LNCaP clone FGC (cell line): ENCODE results near the gene LACTBL1.

Experiments used
- DNase-seq: peaks from one replicate; pipeline ENCODE4 v3.0.0-alpha.2; 2011; ENCODE audit warnings: low read depth
- H3K4me3 ChIP-seq: 2 replicates; pipeline ENCODE4 v1.5.1; 2011; ENCODE audit warnings: mild to moderate bottlenecking, low read depth, low read length, control low read depth
- CTCF ChIP-seq: IDR thresholded peaks from 2 replicates; pipeline ENCODE4 v1.5.1; 2012; ENCODE audit warnings: mild to moderate bottlenecking; ENCODE audit not compliant: control insufficient read depth, insufficient read depth; ENCODE audit errors: extremely low read depth

The LACTBL1 gene

DNA sequence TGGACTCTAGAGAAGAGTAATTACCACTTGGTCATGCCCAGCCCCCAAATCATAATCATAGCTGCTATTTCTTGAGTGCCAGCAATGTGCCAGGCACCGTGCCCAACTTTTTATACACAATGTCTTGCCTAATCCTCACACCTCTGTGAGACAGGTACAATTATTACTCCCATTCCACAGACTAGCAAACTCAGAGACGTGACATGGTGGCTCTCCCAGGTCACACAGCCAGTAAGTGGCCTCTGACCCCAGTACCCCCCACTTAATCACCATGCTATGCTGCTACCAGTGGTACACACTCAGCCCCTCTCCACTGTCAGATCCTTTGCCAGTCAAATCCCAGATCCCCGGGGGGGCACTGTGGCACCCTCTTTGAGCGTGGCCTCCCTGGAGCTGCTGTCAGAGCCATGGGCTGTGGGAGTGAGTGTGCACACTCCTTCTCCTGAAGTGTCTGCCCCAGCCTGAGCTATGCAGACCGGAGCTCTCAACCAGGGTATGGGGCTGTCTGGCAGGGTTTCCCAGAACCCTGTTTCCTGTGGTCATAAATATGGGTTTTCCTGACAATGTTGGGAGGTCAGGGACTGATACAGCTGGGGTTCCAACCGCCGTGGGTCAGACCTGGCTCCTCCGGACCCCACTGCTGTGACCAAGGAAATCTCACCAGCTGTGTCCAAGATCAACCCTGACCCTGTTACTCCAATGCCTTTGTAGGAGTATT lies 51.8 kb downstream of the LACTBL1 start:
- no peak for TF ChIP-seq CTCF
- no peak for DNase-seq
- no peak overlapping the region for H3K4me3 ChIP-seq

DNA sequence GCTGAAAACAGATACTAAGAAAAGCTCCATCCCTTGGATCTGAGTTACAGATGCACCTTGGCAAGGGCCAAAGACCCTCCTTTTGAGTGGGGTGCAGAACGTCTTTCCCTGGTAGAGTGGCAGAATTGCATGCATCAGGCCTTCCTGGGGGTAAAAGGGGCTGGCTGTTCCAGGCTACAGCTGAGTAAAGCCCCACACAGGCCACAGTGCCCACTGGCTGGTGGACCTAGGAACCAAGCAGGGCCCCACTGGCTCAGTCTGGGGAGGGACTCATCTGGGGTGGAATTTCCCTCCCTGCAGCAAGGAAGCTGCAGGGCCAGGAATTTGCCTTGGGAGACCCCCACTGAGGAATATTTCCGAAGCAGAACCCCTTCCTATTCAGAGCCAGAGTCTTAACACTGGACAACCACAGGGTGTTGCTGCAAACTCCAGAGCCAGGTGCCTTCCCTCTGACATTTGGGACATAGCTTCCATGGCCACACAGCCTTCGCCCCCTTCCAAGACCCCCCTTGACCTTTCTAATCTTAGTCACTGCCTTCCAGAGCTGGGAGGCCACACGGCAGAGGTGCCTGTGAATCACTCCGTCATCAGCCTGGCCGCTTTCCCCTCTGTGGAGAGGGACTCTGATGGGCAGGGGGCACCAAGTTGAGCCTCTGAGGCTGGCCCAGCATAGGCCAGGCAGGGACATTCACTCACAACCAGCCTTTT lies 52.5 kb downstream of the LACTBL1 start:
- no peak for TF ChIP-seq CTCF
- DNase-seq, result no peak
- no peak overlapping the region for H3K4me3 ChIP-seq

DNA sequence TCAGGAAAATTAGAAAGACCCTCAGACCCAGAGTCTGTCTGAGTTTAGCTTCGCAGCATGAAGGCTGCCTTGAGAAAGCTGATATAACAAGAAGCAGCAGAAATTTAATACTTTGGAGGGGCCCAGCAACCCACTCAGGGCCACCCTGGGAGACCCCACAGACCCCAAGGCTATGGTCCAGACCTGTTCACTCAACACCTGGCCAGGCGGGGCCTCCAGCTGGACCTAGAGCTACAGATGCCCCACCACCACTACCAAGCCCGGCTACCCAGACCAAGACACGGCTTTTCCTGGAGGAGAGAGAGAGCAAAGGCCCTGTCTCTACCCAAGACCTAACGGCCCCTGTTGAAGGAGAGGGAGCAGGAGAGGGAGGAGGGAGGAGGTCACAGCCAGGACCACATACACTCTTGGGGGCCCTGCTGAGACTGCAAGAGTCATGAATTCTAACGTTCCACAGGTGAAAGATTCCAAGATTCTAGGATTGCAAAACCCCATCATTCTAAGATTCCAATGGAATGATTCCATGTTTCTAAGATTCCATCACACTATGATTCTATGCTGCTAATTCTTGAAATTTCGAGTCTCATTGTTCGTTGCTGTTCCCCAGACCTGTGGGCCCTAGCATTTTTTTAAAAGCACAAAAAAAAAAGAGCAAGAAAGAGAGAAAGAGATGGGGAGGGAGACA lies 53.2 kb downstream of the LACTBL1 start:
- DNase-seq, result no peak
- no peak overlapping the region for H3K4me3 ChIP-seq
- TF ChIP-seq CTCF, result no peak

GRCh38 chr1:22918644-22919043 lies 54.0 kb downstream of the LACTBL1 start:
- no peak overlapping the region for H3K4me3 ChIP-seq
- no peak for DNase-seq
- TF ChIP-seq CTCF, result no peak

DNA sequence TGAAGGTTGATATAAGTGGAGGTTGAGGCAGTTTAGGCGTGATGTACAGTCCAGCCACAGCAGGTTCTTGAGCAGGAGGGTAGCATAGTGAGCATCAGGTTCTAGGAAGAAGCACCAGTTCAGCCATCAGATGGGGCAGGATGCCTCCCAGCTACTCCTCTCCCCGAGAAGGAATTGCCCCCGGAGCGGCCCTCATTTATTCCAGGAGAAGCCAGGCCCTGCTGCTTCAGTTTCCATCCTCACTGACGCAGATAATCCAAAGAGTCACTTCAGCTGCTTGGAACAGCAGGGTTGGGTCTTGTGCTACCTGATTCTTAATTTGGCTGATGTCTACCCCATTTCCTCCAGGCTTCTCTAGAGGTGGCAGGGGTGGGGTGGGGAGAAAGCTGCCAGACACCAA lies 54.7 kb downstream of the LACTBL1 start:
- no peak for DNase-seq
- no peak overlapping the region for H3K4me3 ChIP-seq
- no peak for TF ChIP-seq CTCF

DNA sequence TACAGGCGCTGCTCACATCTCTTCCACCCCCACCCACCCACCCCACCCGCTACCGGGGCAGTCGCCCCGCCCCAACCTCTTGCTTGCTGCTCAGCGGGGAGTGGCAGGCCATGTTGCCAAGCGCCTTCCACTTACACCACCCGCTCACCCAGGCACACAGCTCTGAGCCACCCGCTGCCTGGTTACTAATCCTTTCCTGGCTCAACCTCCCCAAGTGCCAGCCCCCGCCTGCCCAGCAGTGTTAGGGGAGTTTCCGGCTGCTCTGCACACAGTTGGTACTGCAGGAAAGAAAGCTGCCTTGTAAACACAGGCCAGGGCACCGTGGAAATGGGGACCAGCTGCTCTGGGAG lies 56.2 kb downstream of the LACTBL1 start:
- no peak for TF ChIP-seq CTCF
- no peak for DNase-seq
- H3K4me3 ChIP-seq, result no peak overlapping the region
